Pulmonary artery endothelial cell (primary cell): ENCODE measurements around the gene LSP1. TPM values are rescaled to one million over a fixed set of nuclear protein-coding genes. Genes with fewer than 3 reads are reported as not detected.

Experiments used
- DNase-seq: peaks from one replicate; pipeline ENCODE4 v3.0.0-alpha.2; 2011; ENCODE audit warnings: low read depth, low spot score
- total RNA-seq: library from RNA; depleted of rRNA; stranded (reverse); fragments of >200 nt; gene quantifications from 2 replicates; pipeline ENCODE4 v1.2.3, GENCODE V29; 2014

LSP1 gene
- total RNA-seq, 1 donor from 2014 or later, result not detected

GRCh38 chr11:1848640-1849430 is 4.0 kb upstream of the LSP1 start:
- DNase-seq, result no peak

GRCh38 chr11:1851468-1852180 is 1.3 kb upstream of the LSP1 start:
- no peak for DNase-seq

GRCh38 chr11:1852271-1852876 is 510 bp upstream of the LSP1 start:
- no peak for DNase-seq

GRCh38 chr11:1853376-1854131 is 670 bp downstream of the LSP1 start:
- no peak for DNase-seq

- DNase-seq, result no peak
Measured at GRCh38 chr11:1854132-1854948, 1.5 kb downstream of the LSP1 start.

- DNase-seq, result no peak
Measured at GRCh38 chr11:1854949-1855885, 2.3 kb downstream of the LSP1 start.

- no peak for DNase-seq
Measured at GRCh38 chr11:1855886-1856265, 3.0 kb downstream of the LSP1 start.

GRCh38 chr11:1856306-1857005 is 3.6 kb downstream of the LSP1 start:
- DNase-seq, result no peak

- DNase-seq, result no peak
Measured at GRCh38 chr11:1857064-1857463, 4.2 kb downstream of the LSP1 start.

GRCh38 chr11:1858154-1858553 is 5.3 kb downstream of the LSP1 start:
- DNase-seq, result no peak

- no peak for DNase-seq
Measured at GRCh38 chr11:1858576-1858975, 5.7 kb downstream of the LSP1 start.

- no peak for DNase-seq
Measured at GRCh38 chr11:1859004-1859403, 6.1 kb downstream of the LSP1 start.

GRCh38 chr11:1860108-1860507 is 7.2 kb downstream of the LSP1 start:
- DNase-seq, result no peak

- DNase-seq, result no peak
Measured at GRCh38 chr11:1861435-1862411, 8.8 kb downstream of the LSP1 start.

GRCh38 chr11:1862588-1863351 is 9.9 kb downstream of the LSP1 start:
- DNase-seq, result no peak

- DNase-seq, result peak; percentile 63
Measured at GRCh38 chr11:1863352-1864216, 10.7 kb downstream of the LSP1 start.
